ENCODE data around the gene DCAF17. TPM values are rescaled to one million over a fixed set of nuclear protein-coding genes. Genes with fewer than 3 reads are reported as not detected.

DCAF17 gene
- total RNA-seq, 4 donors from 2014 or later: 14.6 to 50.8 (median 23.8) TPM

GRCh38 chr2:171520471-171520870 is 86.4 kb downstream of the DCAF17 start:
- Histone ChIP-seq H3K36me3 (no peaks in the 10 kb centered on the region), H3K4me1 (peaks cover 0 to 7% of the 10 kb centered on the region in 2 donors), H3K4me3 (no peak overlapping the region), H3K27ac (no peak overlapping the region), H3K27me3 (no peaks in the 10 kb centered on the region), H3K9me3 (no peaks in the 10 kb centered on the region)
- intact Hi-C loops (cut with DNase I; ENCODE audit: low total_unique reads): loop anchor here (10.0 kb wide), 1 partner anchor 86 kb away; the partner anchor contains the start of genes DCAF17 and METTL8
- no peak for TF ChIP-seq CTCF (IDR thresholded peaks at IDR 0.05)
- TF ChIP-seq POLR2A (IDR thresholded peaks at IDR 0.05): no peak
- no peak for DNase-seq

DNA sequence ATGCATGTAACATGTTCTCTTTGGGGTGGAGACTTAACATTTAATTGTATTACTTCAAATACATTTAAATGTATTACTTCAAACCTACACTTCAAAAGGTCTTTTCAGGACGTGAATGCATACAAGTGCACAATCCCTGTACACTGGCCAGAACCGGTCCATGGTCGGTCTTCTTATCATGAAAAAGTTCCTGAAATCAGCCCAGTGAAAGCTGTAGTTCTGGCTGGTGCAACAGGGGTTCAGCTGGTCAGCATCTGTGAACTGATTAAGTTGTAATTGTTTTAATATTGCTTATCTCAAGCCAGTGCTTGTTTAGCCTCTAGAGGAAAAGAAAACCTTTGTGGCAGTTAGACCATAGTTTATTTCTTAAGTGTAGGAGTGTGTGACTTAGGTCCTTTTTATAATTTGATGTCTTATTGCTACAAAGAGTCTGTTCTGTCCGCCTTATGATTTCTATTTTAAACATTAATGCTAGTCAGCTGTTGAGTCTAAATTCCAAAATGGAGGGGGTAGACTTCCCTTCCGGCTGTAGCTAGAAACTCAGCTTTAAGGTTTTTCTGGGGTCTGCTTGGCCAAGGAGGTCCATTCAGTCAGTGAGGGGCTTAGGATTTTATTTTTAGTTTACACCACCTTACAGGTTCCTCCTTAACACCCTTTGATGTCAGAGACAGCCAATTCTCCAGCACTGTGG is 87.5 kb downstream of the DCAF17 start:
- Histone ChIP-seq H3K9me3 (no peaks in the 10 kb centered on the region), H3K27me3 (no peaks in the 10 kb centered on the region), H3K36me3 (no peaks in the 10 kb centered on the region), H3K4me1 (peaks cover 0 to 7% of the 10 kb centered on the region in 2 donors), H3K4me3 (peak overlapping the region; percentile 67 to 79), H3K27ac (peak overlapping the region; percentile 94)
- intact Hi-C loops (cut with DNase I; ENCODE audit: low total_unique reads): loop anchor here (10.0 kb wide), 1 partner anchor 87 kb away; the partner anchor contains the start of genes DCAF17 and METTL8
- TF ChIP-seq CTCF (IDR thresholded peaks at IDR 0.05): no peak
- no peak for TF ChIP-seq POLR2A (IDR thresholded peaks at IDR 0.05)
- no peak for DNase-seq

- H3K27me3 ChIP-seq: no peaks in the 10 kb centered on the region
- TF ChIP-seq POLR2A (IDR thresholded peaks at IDR 0.05) (peak; percentile 68 to 77), CTCF (IDR thresholded peaks at IDR 0.05) (peak in 1 of 4 experiments; percentile 8)
- intact Hi-C loops (cut with DNase I; ENCODE audit: low total_unique reads): loop anchor here (10.0 kb wide), 1 partner anchor 87 kb away; the partner anchor contains the start of genes DCAF17 and METTL8
- peak within 1 kb of the TSS; percentile 67 to 79 for H3K4me3 ChIP-seq
- no peaks in the 10 kb centered on the region for H3K9me3 ChIP-seq
- no peaks in the 10 kb centered on the region for H3K36me3 ChIP-seq
- peak within 1 kb of the TSS; percentile 94 for H3K27ac ChIP-seq
- peak; percentile 85 to 90 for DNase-seq
- peaks cover 0 to 7% of the 10 kb centered on the region in 2 donors for H3K4me1 ChIP-seq
Measured at GRCh38 chr2:171522052-171522787, 88.2 kb downstream of the DCAF17 start, which contains the start of gene CYBRD1. CYBRD1 (plus strand) TSS chr2:171522474; CDS start chr2:171522546, 72 bp downstream.

DNA sequence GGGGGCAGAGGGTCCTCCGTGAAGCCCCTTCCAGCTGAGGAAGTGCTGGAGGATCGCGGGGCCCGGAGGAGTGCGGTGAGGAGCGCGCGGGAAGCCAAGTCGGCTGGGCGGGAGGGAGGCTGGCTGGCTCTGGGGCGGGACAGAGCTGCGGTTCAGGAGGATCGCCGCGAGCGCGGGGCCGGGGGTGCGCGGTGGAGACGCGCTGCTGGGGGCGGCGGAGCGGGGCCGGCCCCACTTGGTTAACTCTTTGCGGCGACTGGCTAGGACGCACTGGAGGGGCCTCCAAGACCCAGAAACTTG is 88.7 kb downstream of the DCAF17 start:
- H3K27ac ChIP-seq: peak overlapping the region; percentile 94
- H3K4me1 ChIP-seq: peaks cover 0 to 7% of the 10 kb centered on the region in 2 donors
- H3K9me3 ChIP-seq: no peaks in the 10 kb centered on the region
- DNase-seq: peak in 1 of 2 donors; percentile 50
- intact Hi-C loops (cut with DNase I; ENCODE audit: low total_unique reads): loop anchor here (10.0 kb wide), 1 partner anchor 88 kb away; the partner anchor contains the start of genes DCAF17 and METTL8
- H3K27me3 ChIP-seq: no peaks in the 10 kb centered on the region
- TF ChIP-seq CTCF (IDR thresholded peaks at IDR 0.05) (no peak), POLR2A (IDR thresholded peaks at IDR 0.05) (no peak)
- H3K4me3 ChIP-seq: peak overlapping the region; percentile 67 to 79
- no peaks in the 10 kb centered on the region for H3K36me3 ChIP-seq

Measured in uterus (tissue), 4 donors.